ENCODE results near the gene SLCO4A1. TPM values are rescaled to one million over a fixed set of nuclear protein-coding genes. Genes with fewer than 3 reads are reported as not detected.

Gene SLCO4A1
- total and polyA plus RNA-seq, 9 donors = 1.1 to 10.9 (median 3.7) TPM

DNA sequence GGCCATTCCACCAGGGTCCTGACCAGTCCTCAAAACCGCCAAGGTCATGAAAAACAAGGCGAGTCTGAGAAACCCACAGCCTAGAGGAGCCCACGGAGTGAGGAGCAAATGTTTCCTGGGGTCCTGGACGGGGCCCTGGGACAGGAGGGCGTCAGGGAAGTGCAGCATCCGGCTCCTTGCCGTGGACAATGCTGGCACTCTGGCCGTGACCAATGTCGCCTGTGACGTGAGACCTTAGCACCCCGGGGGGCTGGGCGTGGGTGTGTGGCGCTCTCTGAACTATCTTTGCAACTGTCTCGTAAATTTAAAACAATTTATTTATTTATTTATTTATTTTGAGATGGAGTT, 34.1 kb upstream of the SLCO4A1 start:
- peaks cover 4% of the 10 kb centered on the region for H3K4me1 ChIP-seq (ENCODE audit: insufficient read depth)
- 85 to 95% (median 88%) methylated on average over 14 of the region's 14 CpGs for WGBS, 3 donors
- no peak for DNase-seq
- no peak overlapping the region for H3K27ac ChIP-seq
- no peak overlapping the region for H3K4me3 ChIP-seq
- H3K36me3 ChIP-seq = no peaks in the 10 kb centered on the region
- no peaks in the 10 kb centered on the region for H3K27me3 ChIP-seq
- intact Hi-C loops (cut with DNase I) = no loop called here
- TF ChIP-seq EP300 (IDR thresholded peaks at IDR 0.05) (no peak), CTCF (IDR thresholded peaks at IDR 0.05) (no peak), POLR2A (IDR thresholded peaks at IDR 0.05) (no peak)
- no peaks in the 10 kb centered on the region for H3K9me3 ChIP-seq

DNA sequence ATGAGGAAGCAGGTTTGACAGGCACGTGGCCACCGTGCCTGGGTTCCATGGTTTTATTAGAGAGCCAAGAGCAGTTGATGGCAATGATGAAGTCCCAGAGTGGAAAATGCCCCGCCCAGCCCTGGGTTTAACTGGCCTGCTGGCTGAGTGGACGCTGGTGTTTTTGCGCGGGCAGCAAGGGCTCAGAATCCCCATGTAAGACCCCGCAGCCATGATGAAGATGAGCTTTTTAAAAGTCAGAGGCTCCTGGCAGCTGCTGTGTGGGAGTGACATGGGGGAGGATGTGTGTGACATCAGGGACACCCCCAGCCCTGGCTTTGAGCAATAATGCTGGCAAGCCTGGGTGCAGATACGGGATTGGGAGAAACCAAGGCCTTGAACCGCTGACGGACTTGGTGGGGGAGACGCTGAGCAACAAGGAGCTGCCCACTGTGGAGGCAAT, 33.0 kb upstream of the SLCO4A1 start:
- Histone ChIP-seq H3K27ac (no peak overlapping the region), H3K36me3 (no peaks in the 10 kb centered on the region), H3K4me1 (ENCODE audit: insufficient read depth) (peaks cover 4% of the 10 kb centered on the region), H3K27me3 (no peaks in the 10 kb centered on the region), H3K4me3 (no peak overlapping the region), H3K9me3 (no peaks in the 10 kb centered on the region)
- intact Hi-C loops (cut with DNase I) = no loop called here
- 70 to 78% (median 76%) methylated on average over 11 of the region's 11 CpGs for WGBS, 3 donors
- no peak for TF ChIP-seq EP300 (IDR thresholded peaks at IDR 0.05)
- no peak for TF ChIP-seq POLR2A (IDR thresholded peaks at IDR 0.05)
- TF ChIP-seq CTCF (IDR thresholded peaks at IDR 0.05) = no peak
- no peak for DNase-seq

- Histone ChIP-seq H3K36me3 (no peaks in the 10 kb centered on the region), H3K27ac (no peak overlapping the region), H3K4me3 (no peak overlapping the region), H3K4me1 (ENCODE audit: insufficient read depth) (peaks cover 4% of the 10 kb centered on the region), H3K27me3 (no peaks in the 10 kb centered on the region), H3K9me3 (no peaks in the 10 kb centered on the region)
- intact Hi-C loops (cut with DNase I) = no loop called here
- DNase-seq = no peak
- TF ChIP-seq CTCF (IDR thresholded peaks at IDR 0.05) (no peak), EP300 (IDR thresholded peaks at IDR 0.05) (no peak), POLR2A (IDR thresholded peaks at IDR 0.05) (no peak)
- 52 to 65% (median 63%) methylated on average over 20 to 22 of the region's 22 CpGs for WGBS, 3 donors
These were observed 32.2 kb upstream of the SLCO4A1 start for GRCh38 chr20:62609811-62610757.

DNA sequence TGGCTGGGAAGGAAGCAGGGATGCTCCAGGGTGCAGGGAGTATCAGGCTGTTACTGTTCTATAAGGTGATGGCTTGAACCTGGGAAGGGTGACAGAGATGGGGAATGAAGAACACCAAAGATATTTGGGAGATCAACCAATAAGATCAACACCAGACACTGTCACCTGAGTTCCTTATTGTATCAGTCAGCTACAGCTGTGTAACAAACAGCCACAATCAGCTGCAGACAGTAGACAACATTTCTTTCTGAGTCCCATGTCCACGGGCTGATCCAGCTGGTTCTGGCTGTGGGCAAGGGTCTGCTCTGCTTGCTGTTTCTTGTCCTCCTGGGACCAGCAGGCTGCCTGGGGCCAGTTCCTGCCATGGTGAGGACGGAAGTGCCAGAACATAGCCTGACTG, 31.3 kb upstream of the SLCO4A1 start:
- Histone ChIP-seq H3K27ac (no peak overlapping the region), H3K9me3 (no peaks in the 10 kb centered on the region), H3K27me3 (no peaks in the 10 kb centered on the region), H3K4me1 (ENCODE audit: insufficient read depth) (peaks cover 4% of the 10 kb centered on the region), H3K4me3 (no peak overlapping the region), H3K36me3 (no peaks in the 10 kb centered on the region)
- DNase-seq = no peak
- TF ChIP-seq CTCF (IDR thresholded peaks at IDR 0.05) = no peak
- no peak for TF ChIP-seq EP300 (IDR thresholded peaks at IDR 0.05)
- no peak for TF ChIP-seq POLR2A (IDR thresholded peaks at IDR 0.05)
- intact Hi-C loops (cut with DNase I) = no loop called here
- WGBS, 3 donors = 76 to 88% (median 83%) methylated on average over 2 of the region's 2 CpGs

All from ovary (tissue), 9 donors.